HCT116 (cell line): Measurements from ENCODE around the gene GLI3. TPM values are rescaled to one million over a fixed set of nuclear protein-coding genes. Genes with fewer than 3 reads are reported as not detected.

Source experiments
- ATAC-seq: fragments of 200-7000 bp; cut with Tn5 transposase; 2 replicates; pipeline ENCODE4 v1.9.1; 2020; ENCODE audit warnings: mild to moderate bottlenecking, moderate library complexity
- BruUV-seq: library from RNA; stranded (reverse); fragments of 400-500 nt; replicated peaks from 2 replicates; lab custom pipeline; 2021; lab: Mats Ljungman, UMichigan
- CTCF ChIA-PET: fragments of 300-600 bp; sonication (Branson Sonifier 250); formaldehyde crosslinking; loops from one replicate; lab custom pipeline; 2021; ENCODE audit warnings: antibody characterized with exemption; lab: Charles Lee
- POLR2A ChIA-PET: fragments of 300-600, 350-600 bp; sonication (Branson Sonifier 250); formaldehyde crosslinking; loops from one replicate; lab custom pipeline; 2021; ENCODE audit warnings: antibody characterized with exemption; lab: Charles Lee
- RAD21 ChIA-PET, 2 experiments: fragments of 300-600 bp; sonication (Branson Sonifier 250); formaldehyde crosslinking; loops; one replicate each; lab custom pipeline; 2023; ENCODE audit warnings: low total read pairs in 2 of 2; ENCODE audit not compliant: uncharacterized antibody in 2 of 2, unreplicated experiment in 2 of 2, low non-redundant PET in 1 of 2; lab: Charles Lee
- DNase-seq: peaks from one replicate; pipeline ENCODE4 v3.0.0-alpha.2; 2010; ENCODE audit warnings: low read depth, low spot score
- H2AFZ ChIP-seq: fragments of 200-600 bp; shearing (Covaris generic), sonication (generic); 2 replicates; pipeline ENCODE4 v1.6.1; 2017; ENCODE audit warnings: low read depth, mixed run types, mixed read lengths, antibody characterized with exemption, low read length; ENCODE audit not compliant: poor library complexity, severe bottlenecking
- H3K27ac ChIP-seq: 2 replicates; pipeline ENCODE4 v1.5.1; 2012; ENCODE audit warnings: low read depth, low read length
- H3K27me3 ChIP-seq: fragments of 200-600 bp; sonication (generic); 2 replicates; pipeline ENCODE4 v1.6.1; 2016; ENCODE audit warnings: mixed run types, low read length, mixed read lengths; ENCODE audit not compliant: insufficient read depth
- H3K36me3 ChIP-seq, 2 experiments: fragments of 200-500 bp in 1 of 2; fragments of 200-600 bp in 1 of 2; sonication (Bioruptor generic) in 1 of 2; sonication (generic) in 1 of 2; 2 replicates each; pipeline versions ENCODE4 v1.5.1 to v1.6.1; 2014 to 2016; ENCODE audit warnings: low read length in 2 of 2, inconsistent platforms in 1 of 2, mixed read lengths in 1 of 2, mixed run types in 1 of 2; ENCODE audit not compliant: insufficient read depth in 2 of 2, control insufficient read depth in 1 of 2
- H3K4me1 ChIP-seq, 2 experiments: fragments of 200-600 bp in 1 of 2; sonication (generic) in 1 of 2; 2 replicates each; pipeline versions ENCODE4 v1.5.1 to v1.6.1; 2012 to 2017; ENCODE audit warnings: low read length in 2 of 2, inconsistent platforms in 1 of 2, mild to moderate bottlenecking in 1 of 2, mixed read lengths in 1 of 2, mixed run types in 1 of 2, moderate library complexity in 1 of 2; ENCODE audit not compliant: insufficient read depth in 2 of 2, control insufficient read depth in 1 of 2
- H3K4me2 ChIP-seq: fragments of 200-600 bp; sonication (generic); 2 replicates; pipeline ENCODE4 v1.6.1; 2017; ENCODE audit warnings: mixed run types, low read length, mixed read lengths
- H3K4me3 ChIP-seq, 2 experiments: fragments of 200-600 bp in 1 of 2; sonication (generic) in 1 of 2; replicated peaks in 1 of 2; 2 replicates each; pipeline ENCODE4 v1.5.1; 2011 to 2016; ENCODE audit warnings: low read length in 2 of 2, control low read depth in 1 of 2, low read depth in 1 of 2, mild to moderate bottlenecking in 1 of 2, mixed read lengths in 1 of 2, mixed run types in 1 of 2
- H3K79me2 ChIP-seq: fragments of 200-600 bp; sonication (generic); 2 replicates; pipeline ENCODE4 v1.6.1; 2017; ENCODE audit warnings: mild to moderate bottlenecking, mixed run types, low read length, moderate library complexity, mixed read lengths; ENCODE audit not compliant: insufficient read depth
- H3K9ac ChIP-seq: fragments of 200-600 bp; sonication (generic); 2 replicates; pipeline ENCODE4 v1.6.1; 2016; ENCODE audit warnings: low read length, mixed read lengths
- H3K9me2 ChIP-seq: fragments of 200-600 bp; sonication (generic), shearing (Covaris generic); 2 replicates; pipeline ENCODE4 v1.6.1; 2017; ENCODE audit warnings: mixed run types, mild to moderate bottlenecking, moderate library complexity; ENCODE audit not compliant: insufficient read depth
- H3K9me3 ChIP-seq, 2 experiments: fragments of 200-500 bp in 1 of 2; fragments of 200-600 bp in 1 of 2; sonication (Bioruptor generic) in 1 of 2; sonication (generic) in 1 of 2; 2 replicates each; pipeline ENCODE4 v1.6.1; 2014 to 2017; ENCODE audit warnings: low read length in 2 of 2, mixed read lengths in 2 of 2, inconsistent platforms in 1 of 2, low read depth in 1 of 2, mild to moderate bottlenecking in 1 of 2, mixed run types in 1 of 2, moderate library complexity in 1 of 2; ENCODE audit not compliant: control insufficient read depth in 1 of 2, insufficient read depth in 1 of 2
- H4K20me1 ChIP-seq: fragments of 200-600 bp; sonication (generic), shearing (Covaris generic); 2 replicates; pipeline ENCODE4 v1.6.1; 2017; ENCODE audit warnings: mixed run types, mild to moderate bottlenecking, moderate library complexity; ENCODE audit not compliant: insufficient read depth
- ELF1 ChIP-seq: IDR thresholded peaks from 2 replicates; pipeline ENCODE4 v1.6.1; 2012; ENCODE audit warnings: low read depth, borderline replicate concordance
- EZH2 ChIP-seq: fragments of 200-600 bp; sonication (generic); IDR thresholded peaks from 2 replicates; pipeline ENCODE4 v1.6.1; 2017; ENCODE audit warnings: antibody characterized with exemption, mixed run types
- FOSL1 ChIP-seq: IDR thresholded peaks from 2 replicates; pipeline ENCODE4 v1.6.1; 2012; ENCODE audit warnings: low read depth
- POLR2AphosphoS5 ChIP-seq: IDR thresholded peaks from 2 replicates; pipeline ENCODE4 v1.6.1; 2011; ENCODE audit warnings: mild to moderate bottlenecking, low read depth, low read length, moderate library complexity
- RAD21 ChIP-seq: IDR thresholded peaks from 2 replicates; pipeline ENCODE4 v1.6.1; 2012; ENCODE audit warnings: low read depth, mild to moderate bottlenecking
- TCF7L2 ChIP-seq: IDR thresholded peaks from 2 replicates; pipeline ENCODE4 v1.7.0; 2011; ENCODE audit warnings: borderline replicate concordance, inconsistent platforms; ENCODE audit not compliant: insufficient read depth, insufficient read length; ENCODE audit errors: extremely low read depth
- YY1 ChIP-seq: IDR thresholded peaks from 2 replicates; pipeline ENCODE4 v1.6.1; 2011; ENCODE audit warnings: low read length, low read depth, moderate library complexity, mild to moderate bottlenecking; ENCODE audit not compliant: insufficient replicate concordance; ENCODE audit errors: extremely low read depth
- ZFX ChIP-seq: fragments of 450-650 bp; IDR thresholded peaks from 2 replicates; pipeline ENCODE4 v1.6.1; 2017
- ZNF274 ChIP-seq: fragments of 200-500 bp; sonication (Bioruptor generic); IDR thresholded peaks from 2 replicates; pipeline ENCODE4 v1.6.1; 2014; ENCODE audit warnings: mild to moderate bottlenecking, low read depth, low read length, inconsistent platforms
- intact Hi-C: fragments of 100-400 bp; cut with micrococcal nuclease; formaldehyde crosslinking; loops from 2 replicates; pipeline ENCODE4 v1.10.0; 2022
- total RNA-seq: library from RNA; stranded (reverse); gene quantifications from one replicate; pipeline ENCODE4 v1.2.1, GENCODE V29; 2021; ENCODE audit not compliant: unreplicated experiment
- TF ChIP-seq, protein P1 (sequence below): IDR thresholded peaks from 2 replicates; pipeline ENCODE4 v1.6.1; 2011; ENCODE audit warnings: mild to moderate bottlenecking, low read length, moderate library complexity; ENCODE audit not compliant: insufficient replicate concordance; ENCODE audit errors: extremely low read depth
- TF ChIP-seq, protein P2 (sequence below): IDR thresholded peaks from 2 replicates; pipeline ENCODE4 v1.6.1; 2012
- TF ChIP-seq, protein P3 (sequence below): IDR thresholded peaks from 2 replicates; pipeline ENCODE4 v1.6.1; 2012; ENCODE audit warnings: low read depth

The GLI3 gene
- total RNA-seq, 1 experiment from 2014 or later: 0.07 TPM

DNA sequence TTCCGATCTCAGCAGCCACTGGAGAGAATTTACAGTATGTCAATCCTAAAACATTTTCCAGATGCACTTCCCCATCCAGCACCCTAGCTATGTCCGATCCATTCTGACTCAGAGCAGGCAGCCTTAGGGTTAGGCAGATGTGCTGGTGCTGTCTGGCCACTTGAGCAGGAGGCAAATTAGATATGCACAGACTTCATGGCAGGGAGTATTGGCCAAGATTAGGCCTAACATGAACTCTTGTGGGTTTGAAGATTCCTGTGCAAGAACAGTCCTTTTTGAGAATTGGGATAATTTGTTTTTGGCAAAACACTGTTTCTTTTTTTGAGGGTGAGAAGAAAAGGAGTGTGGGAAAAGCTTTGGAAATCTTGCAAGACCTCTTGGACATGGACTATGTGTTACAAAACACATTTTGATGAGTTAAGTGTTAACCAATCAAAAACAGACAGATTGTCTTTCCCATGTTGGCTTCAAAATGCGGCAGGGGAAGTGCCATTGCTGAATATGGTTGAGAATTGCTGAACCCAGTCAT, 315.5 kb downstream of the GLI3 start:
- no peak overlapping the region for H3K27ac ChIP-seq
- H2AFZ ChIP-seq: no peak overlapping the region
- H4K20me1 ChIP-seq: no peaks in the 10 kb centered on the region
- intact Hi-C loops: no loop called here
- H3K9ac ChIP-seq: no peak overlapping the region
- CTCF ChIA-PET: interaction anchor here (0.7 kb wide), 1 partner anchor 19 kb away, joined by 3 read pairs; no protein-coding TSS in a partner anchor
- ATAC-seq: no peak
- no peaks in the 10 kb centered on the region for H3K79me2 ChIP-seq
- no TSS peak for BruUV-seq
- H3K4me1 ChIP-seq: no peaks in the 10 kb centered on the region
- H3K4me3 ChIP-seq: no peak overlapping the region
- TF ChIP-seq ZFX: no peak
- no peak for TF ChIP-seq POLR2AphosphoS5
- no peak for TF ChIP-seq RAD21
- TF ChIP-seq TCF7L2: no peak
- no peak for TF ChIP-seq YY1
- TF ChIP-seq EZH2: no peak
- TF ChIP-seq, protein P1, sequence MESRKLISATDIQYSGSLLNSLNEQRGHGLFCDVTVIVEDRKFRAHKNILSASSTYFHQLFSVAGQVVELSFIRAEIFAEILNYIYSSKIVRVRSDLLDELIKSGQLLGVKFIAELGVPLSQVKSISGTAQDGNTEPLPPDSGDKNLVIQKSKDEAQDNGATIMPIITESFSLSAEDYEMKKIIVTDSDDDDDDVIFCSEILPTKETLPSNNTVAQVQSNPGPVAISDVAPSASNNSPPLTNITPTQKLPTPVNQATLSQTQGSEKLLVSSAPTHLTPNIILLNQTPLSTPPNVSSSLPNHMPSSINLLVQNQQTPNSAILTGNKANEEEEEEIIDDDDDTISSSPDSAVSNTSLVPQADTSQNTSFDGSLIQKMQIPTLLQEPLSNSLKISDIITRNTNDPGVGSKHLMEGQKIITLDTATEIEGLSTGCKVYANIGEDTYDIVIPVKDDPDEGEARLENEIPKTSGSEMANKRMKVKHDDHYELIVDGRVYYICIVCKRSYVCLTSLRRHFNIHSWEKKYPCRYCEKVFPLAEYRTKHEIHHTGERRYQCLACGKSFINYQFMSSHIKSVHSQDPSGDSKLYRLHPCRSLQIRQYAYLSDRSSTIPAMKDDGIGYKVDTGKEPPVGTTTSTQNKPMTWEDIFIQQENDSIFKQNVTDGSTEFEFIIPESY: no peak
- TF ChIP-seq, protein P2, sequence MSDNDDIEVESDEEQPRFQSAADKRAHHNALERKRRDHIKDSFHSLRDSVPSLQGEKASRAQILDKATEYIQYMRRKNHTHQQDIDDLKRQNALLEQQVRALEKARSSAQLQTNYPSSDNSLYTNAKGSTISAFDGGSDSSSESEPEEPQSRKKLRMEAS: no peak
- TF ChIP-seq, protein P3, sequence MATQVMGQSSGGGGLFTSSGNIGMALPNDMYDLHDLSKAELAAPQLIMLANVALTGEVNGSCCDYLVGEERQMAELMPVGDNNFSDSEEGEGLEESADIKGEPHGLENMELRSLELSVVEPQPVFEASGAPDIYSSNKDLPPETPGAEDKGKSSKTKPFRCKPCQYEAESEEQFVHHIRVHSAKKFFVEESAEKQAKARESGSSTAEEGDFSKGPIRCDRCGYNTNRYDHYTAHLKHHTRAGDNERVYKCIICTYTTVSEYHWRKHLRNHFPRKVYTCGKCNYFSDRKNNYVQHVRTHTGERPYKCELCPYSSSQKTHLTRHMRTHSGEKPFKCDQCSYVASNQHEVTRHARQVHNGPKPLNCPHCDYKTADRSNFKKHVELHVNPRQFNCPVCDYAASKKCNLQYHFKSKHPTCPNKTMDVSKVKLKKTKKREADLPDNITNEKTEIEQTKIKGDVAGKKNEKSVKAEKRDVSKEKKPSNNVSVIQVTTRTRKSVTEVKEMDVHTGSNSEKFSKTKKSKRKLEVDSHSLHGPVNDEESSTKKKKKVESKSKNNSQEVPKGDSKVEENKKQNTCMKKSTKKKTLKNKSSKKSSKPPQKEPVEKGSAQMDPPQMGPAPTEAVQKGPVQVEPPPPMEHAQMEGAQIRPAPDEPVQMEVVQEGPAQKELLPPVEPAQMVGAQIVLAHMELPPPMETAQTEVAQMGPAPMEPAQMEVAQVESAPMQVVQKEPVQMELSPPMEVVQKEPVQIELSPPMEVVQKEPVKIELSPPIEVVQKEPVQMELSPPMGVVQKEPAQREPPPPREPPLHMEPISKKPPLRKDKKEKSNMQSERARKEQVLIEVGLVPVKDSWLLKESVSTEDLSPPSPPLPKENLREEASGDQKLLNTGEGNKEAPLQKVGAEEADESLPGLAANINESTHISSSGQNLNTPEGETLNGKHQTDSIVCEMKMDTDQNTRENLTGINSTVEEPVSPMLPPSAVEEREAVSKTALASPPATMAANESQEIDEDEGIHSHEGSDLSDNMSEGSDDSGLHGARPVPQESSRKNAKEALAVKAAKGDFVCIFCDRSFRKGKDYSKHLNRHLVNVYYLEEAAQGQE: no peak
- TF ChIP-seq FOSL1: no peak
- TF ChIP-seq ZNF274: no peak
- no peak for TF ChIP-seq ELF1
- 0 out of 4 replicates have a peak, but pooled peaks cover 0 to 2% of the 10 kb centered on the region in 2 experiments for H3K9me3 ChIP-seq
- no peaks in the 10 kb centered on the region for H3K9me2 ChIP-seq
- H3K36me3 ChIP-seq: no peaks in the 10 kb centered on the region
- RAD21 ChIA-PET: no interaction called here
- no peak overlapping the region for H3K4me2 ChIP-seq
- POLR2A ChIA-PET: no interaction called here
- DNase-seq: no peak
- no peaks in the 10 kb centered on the region for H3K27me3 ChIP-seq
